HCT116 (cell line): ENCODE data around the gene PRR36. TPM values are rescaled to one million over a fixed set of nuclear protein-coding genes. Genes with fewer than 3 reads are reported as not detected.

Experiments used
- ATAC-seq: fragments of 200-7000 bp; cut with Tn5 transposase; 2 replicates; pipeline ENCODE4 v1.9.1; 2020; ENCODE audit warnings: mild to moderate bottlenecking, moderate library complexity
- BruUV-seq: library from RNA; stranded (reverse); fragments of 400-500 nt; replicated peaks from 2 replicates; lab custom pipeline; 2021; lab: Mats Ljungman, UMichigan
- CTCF ChIA-PET: fragments of 300-600 bp; sonication (Branson Sonifier 250); formaldehyde crosslinking; loops from one replicate; lab custom pipeline; 2021; ENCODE audit warnings: antibody characterized with exemption; lab: Charles Lee
- POLR2A ChIA-PET: fragments of 300-600, 350-600 bp; sonication (Branson Sonifier 250); formaldehyde crosslinking; loops from one replicate; lab custom pipeline; 2021; ENCODE audit warnings: antibody characterized with exemption; lab: Charles Lee
- RAD21 ChIA-PET, 2 experiments: fragments of 300-600 bp; sonication (Branson Sonifier 250); formaldehyde crosslinking; loops; one replicate each; lab custom pipeline; 2023; ENCODE audit warnings: low total read pairs in 2 of 2; ENCODE audit not compliant: uncharacterized antibody in 2 of 2, unreplicated experiment in 2 of 2, low non-redundant PET in 1 of 2; lab: Charles Lee
- DNase-seq: peaks from one replicate; pipeline ENCODE4 v3.0.0-alpha.2; 2010; ENCODE audit warnings: low read depth, low spot score
- H2AFZ ChIP-seq: fragments of 200-600 bp; shearing (Covaris generic), sonication (generic); 2 replicates; pipeline ENCODE4 v1.6.1; 2017; ENCODE audit warnings: low read depth, mixed run types, mixed read lengths, antibody characterized with exemption, low read length; ENCODE audit not compliant: poor library complexity, severe bottlenecking
- H3K27ac ChIP-seq: 2 replicates; pipeline ENCODE4 v1.5.1; 2012; ENCODE audit warnings: low read depth, low read length
- H3K27me3 ChIP-seq: fragments of 200-600 bp; sonication (generic); 2 replicates; pipeline ENCODE4 v1.6.1; 2016; ENCODE audit warnings: mixed run types, low read length, mixed read lengths; ENCODE audit not compliant: insufficient read depth
- H3K36me3 ChIP-seq, 2 experiments: fragments of 200-500 bp in 1 of 2; fragments of 200-600 bp in 1 of 2; sonication (Bioruptor generic) in 1 of 2; sonication (generic) in 1 of 2; 2 replicates each; pipeline versions ENCODE4 v1.5.1 to v1.6.1; 2014 to 2016; ENCODE audit warnings: low read length in 2 of 2, inconsistent platforms in 1 of 2, mixed read lengths in 1 of 2, mixed run types in 1 of 2; ENCODE audit not compliant: insufficient read depth in 2 of 2, control insufficient read depth in 1 of 2
- H3K4me1 ChIP-seq, 2 experiments: fragments of 200-600 bp in 1 of 2; sonication (generic) in 1 of 2; 2 replicates each; pipeline versions ENCODE4 v1.5.1 to v1.6.1; 2012 to 2017; ENCODE audit warnings: low read length in 2 of 2, inconsistent platforms in 1 of 2, mild to moderate bottlenecking in 1 of 2, mixed read lengths in 1 of 2, mixed run types in 1 of 2, moderate library complexity in 1 of 2; ENCODE audit not compliant: insufficient read depth in 2 of 2, control insufficient read depth in 1 of 2
- H3K4me2 ChIP-seq: fragments of 200-600 bp; sonication (generic); 2 replicates; pipeline ENCODE4 v1.6.1; 2017; ENCODE audit warnings: mixed run types, low read length, mixed read lengths
- H3K4me3 ChIP-seq, 2 experiments: fragments of 200-600 bp in 1 of 2; sonication (generic) in 1 of 2; replicated peaks in 1 of 2; 2 replicates each; pipeline ENCODE4 v1.5.1; 2011 to 2016; ENCODE audit warnings: low read length in 2 of 2, control low read depth in 1 of 2, low read depth in 1 of 2, mild to moderate bottlenecking in 1 of 2, mixed read lengths in 1 of 2, mixed run types in 1 of 2
- H3K79me2 ChIP-seq: fragments of 200-600 bp; sonication (generic); 2 replicates; pipeline ENCODE4 v1.6.1; 2017; ENCODE audit warnings: mild to moderate bottlenecking, mixed run types, low read length, moderate library complexity, mixed read lengths; ENCODE audit not compliant: insufficient read depth
- H3K9ac ChIP-seq: fragments of 200-600 bp; sonication (generic); 2 replicates; pipeline ENCODE4 v1.6.1; 2016; ENCODE audit warnings: low read length, mixed read lengths
- H3K9me2 ChIP-seq: fragments of 200-600 bp; sonication (generic), shearing (Covaris generic); 2 replicates; pipeline ENCODE4 v1.6.1; 2017; ENCODE audit warnings: mixed run types, mild to moderate bottlenecking, moderate library complexity; ENCODE audit not compliant: insufficient read depth
- H3K9me3 ChIP-seq, 2 experiments: fragments of 200-500 bp in 1 of 2; fragments of 200-600 bp in 1 of 2; sonication (Bioruptor generic) in 1 of 2; sonication (generic) in 1 of 2; 2 replicates each; pipeline ENCODE4 v1.6.1; 2014 to 2017; ENCODE audit warnings: low read length in 2 of 2, mixed read lengths in 2 of 2, inconsistent platforms in 1 of 2, low read depth in 1 of 2, mild to moderate bottlenecking in 1 of 2, mixed run types in 1 of 2, moderate library complexity in 1 of 2; ENCODE audit not compliant: control insufficient read depth in 1 of 2, insufficient read depth in 1 of 2
- H4K20me1 ChIP-seq: fragments of 200-600 bp; sonication (generic), shearing (Covaris generic); 2 replicates; pipeline ENCODE4 v1.6.1; 2017; ENCODE audit warnings: mixed run types, mild to moderate bottlenecking, moderate library complexity; ENCODE audit not compliant: insufficient read depth
- ATF3 ChIP-seq: IDR thresholded peaks from 2 replicates; pipeline ENCODE4 v1.6.1; 2012
- CBX3 ChIP-seq: IDR thresholded peaks from 2 replicates; pipeline ENCODE4 v1.6.1; 2012; ENCODE audit warnings: low read depth
- CEBPB ChIP-seq: IDR thresholded peaks from 2 replicates; pipeline ENCODE4 v1.6.1; 2012; ENCODE audit warnings: low read depth
- EGR1 ChIP-seq: IDR thresholded peaks from 2 replicates; pipeline ENCODE4 v1.6.1; 2012; ENCODE audit warnings: low read depth
- EZH2 ChIP-seq: fragments of 200-600 bp; sonication (generic); IDR thresholded peaks from 2 replicates; pipeline ENCODE4 v1.6.1; 2017; ENCODE audit warnings: antibody characterized with exemption, mixed run types
- EZH2phosphoT487 ChIP-seq: fragments of 200-600 bp; IDR thresholded peaks from 2 replicates; pipeline ENCODE4 v1.6.1; 2018; ENCODE audit warnings: antibody characterized with exemption, borderline replicate concordance
- FOSL1 ChIP-seq: IDR thresholded peaks from 2 replicates; pipeline ENCODE4 v1.6.1; 2012; ENCODE audit warnings: low read depth
- POLR2A ChIP-seq: IDR thresholded peaks from 2 replicates; pipeline ENCODE4 v1.7.0; 2011; ENCODE audit warnings: borderline replicate concordance; ENCODE audit not compliant: insufficient read depth, insufficient read length; ENCODE audit errors: extremely low read depth
- POLR2AphosphoS5 ChIP-seq: IDR thresholded peaks from 2 replicates; pipeline ENCODE4 v1.6.1; 2011; ENCODE audit warnings: mild to moderate bottlenecking, low read depth, low read length, moderate library complexity
- RAD21 ChIP-seq: IDR thresholded peaks from 2 replicates; pipeline ENCODE4 v1.6.1; 2012; ENCODE audit warnings: low read depth, mild to moderate bottlenecking
- SRF ChIP-seq: IDR thresholded peaks from 2 replicates; pipeline ENCODE4 v1.6.1; 2012; ENCODE audit warnings: low read depth
- YY1 ChIP-seq: IDR thresholded peaks from 2 replicates; pipeline ENCODE4 v1.6.1; 2011; ENCODE audit warnings: low read length, low read depth, moderate library complexity, mild to moderate bottlenecking; ENCODE audit not compliant: insufficient replicate concordance; ENCODE audit errors: extremely low read depth
- ZFX ChIP-seq: fragments of 450-650 bp; IDR thresholded peaks from 2 replicates; pipeline ENCODE4 v1.6.1; 2017
- ZNF274 ChIP-seq: fragments of 200-500 bp; sonication (Bioruptor generic); IDR thresholded peaks from 2 replicates; pipeline ENCODE4 v1.6.1; 2014; ENCODE audit warnings: mild to moderate bottlenecking, low read depth, low read length, inconsistent platforms
- intact Hi-C: fragments of 100-400 bp; cut with micrococcal nuclease; formaldehyde crosslinking; loops from 2 replicates; pipeline ENCODE4 v1.10.0; 2022
- total RNA-seq: library from RNA; stranded (reverse); gene quantifications from one replicate; pipeline ENCODE4 v1.2.1, GENCODE V29; 2021; ENCODE audit not compliant: unreplicated experiment

Gene PRR36
- total RNA-seq, 1 experiment from 2014 or later: 7.5 TPM

DNA sequence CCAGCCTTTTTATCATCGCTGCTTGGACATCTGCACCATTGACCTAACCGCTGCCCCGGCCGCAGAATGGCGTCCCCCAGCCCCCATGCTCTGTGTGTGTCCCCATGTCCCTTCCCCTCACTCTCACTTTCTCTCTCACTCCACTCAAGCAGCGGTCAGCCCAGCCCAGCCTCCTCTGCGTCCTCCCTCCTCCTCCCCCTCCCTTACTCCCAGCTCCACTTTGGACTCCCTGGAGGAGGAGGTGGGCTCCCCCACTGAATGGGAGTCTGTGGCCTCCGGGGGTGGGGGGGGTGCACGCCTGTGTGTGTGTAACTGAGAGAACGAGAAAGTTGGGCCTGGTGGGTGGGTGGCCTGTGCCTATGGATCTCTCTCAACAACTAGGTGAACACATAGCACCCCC is 31.7 kb upstream of the PRR36 start:
- Histone ChIP-seq H2AFZ (no peak overlapping the region), H3K4me2 (no peak overlapping the region), H3K4me3 (no peak overlapping the region), H3K36me3 (no peaks in the 10 kb centered on the region; a peak in 1 of 4 replicates), H3K79me2 (peaks cover 64% of the 10 kb centered on the region), H3K9me2 (no peaks in the 10 kb centered on the region), H3K27me3 (no peaks in the 10 kb centered on the region), H3K9me3 (no peaks in the 10 kb centered on the region), H3K9ac (no peak overlapping the region), H3K27ac (no peak overlapping the region; the same call in 1 of the 2 replicates), H4K20me1 (no peaks in the 10 kb centered on the region), H3K4me1 (peaks cover 3 to 30% of the 10 kb centered on the region in 2 experiments; a peak in 2 of 4 replicates)
- ChIA-PET POLR2A (no interaction called here), RAD21 (no interaction called here), CTCF (no interaction called here)
- TF ChIP-seq SRF: no peak
- TF ChIP-seq FOSL1: no peak
- no peak for TF ChIP-seq POLR2A
- TF ChIP-seq CBX3: no peak
- no peak for TF ChIP-seq ATF3
- no peak for TF ChIP-seq YY1
- no peak for TF ChIP-seq RAD21
- no peak for TF ChIP-seq ZNF274
- TF ChIP-seq EZH2phosphoT487: no peak
- no peak for TF ChIP-seq CEBPB
- TF ChIP-seq EGR1: no peak
- TF ChIP-seq POLR2AphosphoS5: no peak
- no peak for ATAC-seq
- intact Hi-C loops: no loop called here
- no peak for DNase-seq
- BruUV-seq: no TSS peak

GRCh38 chr19:7905268-7905667 is 31.1 kb upstream of the PRR36 start:
- Histone ChIP-seq H3K36me3 (no peaks in the 10 kb centered on the region; a peak in 2 of 4 replicates), H3K9ac (peak overlapping the region; percentile 97), H3K4me2 (peak overlapping the region; percentile 97), H3K27ac (peak overlapping the region; percentile 92; the same call in 1 of the 2 replicates), H3K9me3 (no peaks in the 10 kb centered on the region), H3K4me1 (peaks cover 3 to 30% of the 10 kb centered on the region in 2 experiments; a peak in 2 of 4 replicates), H4K20me1 (no peaks in the 10 kb centered on the region), H3K79me2 (peaks cover 64% of the 10 kb centered on the region), H3K9me2 (no peaks in the 10 kb centered on the region), H3K27me3 (no peaks in the 10 kb centered on the region), H2AFZ (no peak overlapping the region), H3K4me3 (peak overlapping the region; percentile 72 to 97)
- ChIA-PET RAD21 (no interaction called here), CTCF (no interaction called here), POLR2A (no interaction called here)
- TF ChIP-seq EZH2 (no peak), ZFX (no peak), ZNF274 (no peak)
- no TSS peak for BruUV-seq
- no peak for DNase-seq
- intact Hi-C loops: no loop called here
- no peak for ATAC-seq
